Stimulated activated CD8-positive, alpha-beta memory T cell treated with anti-CD3 and anti-CD28 coated beads, Interleukin-12 subunit alpha, Interleukin-12 subunit beta, amount 100 ng/mL, for 1 hour (primary cell): ENCODE data around the gene SDK1.

ENCODE experiments used
- DNase-seq: peaks from one replicate; pipeline ENCODE4 v3.0.0-alpha.2; 2020; ENCODE audit warnings: low read depth

Gene SDK1, protein sequence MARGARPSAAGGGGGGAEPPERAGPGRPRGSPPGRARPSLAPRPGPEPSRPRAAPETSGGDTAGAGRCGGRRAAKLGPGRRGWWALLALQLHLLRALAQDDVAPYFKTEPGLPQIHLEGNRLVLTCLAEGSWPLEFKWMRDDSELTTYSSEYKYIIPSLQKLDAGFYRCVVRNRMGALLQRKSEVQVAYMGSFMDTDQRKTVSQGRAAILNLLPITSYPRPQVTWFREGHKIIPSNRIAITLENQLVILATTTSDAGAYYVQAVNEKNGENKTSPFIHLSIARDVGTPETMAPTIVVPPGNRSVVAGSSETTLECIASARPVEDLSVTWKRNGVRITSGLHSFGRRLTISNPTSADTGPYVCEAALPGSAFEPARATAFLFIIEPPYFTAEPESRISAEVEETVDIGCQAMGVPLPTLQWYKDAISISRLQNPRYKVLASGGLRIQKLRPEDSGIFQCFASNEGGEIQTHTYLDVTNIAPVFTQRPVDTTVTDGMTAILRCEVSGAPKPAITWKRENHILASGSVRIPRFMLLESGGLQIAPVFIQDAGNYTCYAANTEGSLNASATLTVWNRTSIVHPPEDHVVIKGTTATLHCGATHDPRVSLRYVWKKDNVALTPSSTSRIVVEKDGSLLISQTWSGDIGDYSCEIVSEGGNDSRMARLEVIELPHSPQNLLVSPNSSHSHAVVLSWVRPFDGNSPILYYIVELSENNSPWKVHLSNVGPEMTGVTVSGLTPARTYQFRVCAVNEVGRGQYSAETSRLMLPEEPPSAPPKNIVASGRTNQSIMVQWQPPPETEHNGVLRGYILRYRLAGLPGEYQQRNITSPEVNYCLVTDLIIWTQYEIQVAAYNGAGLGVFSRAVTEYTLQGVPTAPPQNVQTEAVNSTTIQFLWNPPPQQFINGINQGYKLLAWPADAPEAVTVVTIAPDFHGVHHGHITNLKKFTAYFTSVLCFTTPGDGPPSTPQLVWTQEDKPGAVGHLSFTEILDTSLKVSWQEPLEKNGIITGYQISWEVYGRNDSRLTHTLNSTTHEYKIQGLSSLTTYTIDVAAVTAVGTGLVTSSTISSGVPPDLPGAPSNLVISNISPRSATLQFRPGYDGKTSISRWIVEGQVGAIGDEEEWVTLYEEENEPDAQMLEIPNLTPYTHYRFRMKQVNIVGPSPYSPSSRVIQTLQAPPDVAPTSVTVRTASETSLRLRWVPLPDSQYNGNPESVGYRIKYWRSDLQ (N-terminal part only)

GRCh38 chr7:3300651-3301448 lies at the start of gene SDK1:
Gene SDK1, plus strand, starts transcription at chr7:3301252. Its CDS starts 335 bp downstream, at chr7:3301587.
- peak; percentile 83 for DNase-seq

DNA sequence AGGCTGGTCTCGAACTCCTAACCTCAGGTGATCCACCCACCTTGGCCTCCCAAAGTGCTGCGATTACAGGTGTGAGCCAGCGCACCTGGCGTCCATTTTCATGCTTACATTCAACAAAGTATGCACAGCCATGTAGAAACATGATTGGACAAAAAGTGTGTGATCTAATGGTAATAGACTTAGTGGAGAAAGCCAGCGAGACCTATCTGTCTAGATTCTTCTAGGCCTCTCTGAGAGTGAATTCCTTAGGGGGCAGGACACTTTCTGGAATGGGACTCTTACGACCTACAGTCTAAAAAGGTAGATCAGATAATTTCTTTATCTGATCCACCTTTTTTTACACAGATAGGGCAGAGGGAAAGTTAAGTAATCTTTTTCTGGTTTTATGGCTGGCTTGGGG lies 46.3 kb upstream of the SDK1 start:
- no peak for DNase-seq

- no peak for DNase-seq
Measured at GRCh38 chr7:3259711-3260400, 41.2 kb upstream of the SDK1 start.

DNA sequence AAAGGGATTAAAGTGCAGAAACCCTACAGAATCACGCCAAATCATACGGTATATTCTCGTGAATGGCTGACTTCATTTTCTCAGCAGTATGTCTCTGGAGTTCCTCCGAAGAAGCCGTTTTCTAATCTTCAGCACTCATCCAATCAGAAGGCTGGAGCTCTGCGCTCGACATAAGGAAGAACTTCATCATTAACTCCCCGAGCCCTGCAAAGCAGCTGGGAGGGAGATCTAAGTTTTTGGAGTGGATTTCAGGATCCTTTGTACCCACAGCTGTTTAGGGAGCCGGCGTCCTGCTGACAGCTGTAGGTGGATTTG lies 40.7 kb upstream of the SDK1 start:
- no peak for DNase-seq

DNA sequence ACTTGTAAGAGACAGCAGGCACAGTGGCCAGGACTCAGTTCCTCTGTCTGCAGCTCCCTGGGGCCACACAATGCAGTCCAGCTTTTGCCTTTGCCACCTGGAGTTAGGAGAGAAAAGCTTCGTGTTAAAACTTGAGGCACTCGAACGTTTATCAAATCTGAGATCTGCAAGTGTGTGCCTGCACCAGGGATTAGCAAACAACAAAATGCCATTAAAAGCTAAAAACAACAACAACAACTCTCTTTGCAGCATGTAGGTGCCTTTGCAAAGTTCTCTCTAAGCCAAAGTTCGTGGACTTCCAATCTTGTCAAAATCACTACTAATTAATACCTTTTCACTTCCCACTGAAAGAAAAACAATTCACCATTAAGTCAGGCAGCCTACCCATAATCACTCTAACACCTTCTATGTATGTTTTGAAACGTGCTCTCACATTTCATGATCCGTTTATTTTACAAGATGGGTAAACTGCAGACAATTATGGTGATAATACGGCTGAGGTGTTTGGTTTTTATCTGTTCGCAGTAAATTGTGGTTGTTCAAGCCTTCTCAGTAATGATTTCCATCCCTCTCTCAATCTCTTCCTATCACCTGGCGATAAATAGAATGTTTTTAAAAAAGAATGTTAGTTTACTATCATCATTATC lies 36.2 kb upstream of the SDK1 start:
- DNase-seq, result no peak

GRCh38 chr7:3265388-3265787 lies 35.7 kb upstream of the SDK1 start:
- DNase-seq, result no peak

DNA sequence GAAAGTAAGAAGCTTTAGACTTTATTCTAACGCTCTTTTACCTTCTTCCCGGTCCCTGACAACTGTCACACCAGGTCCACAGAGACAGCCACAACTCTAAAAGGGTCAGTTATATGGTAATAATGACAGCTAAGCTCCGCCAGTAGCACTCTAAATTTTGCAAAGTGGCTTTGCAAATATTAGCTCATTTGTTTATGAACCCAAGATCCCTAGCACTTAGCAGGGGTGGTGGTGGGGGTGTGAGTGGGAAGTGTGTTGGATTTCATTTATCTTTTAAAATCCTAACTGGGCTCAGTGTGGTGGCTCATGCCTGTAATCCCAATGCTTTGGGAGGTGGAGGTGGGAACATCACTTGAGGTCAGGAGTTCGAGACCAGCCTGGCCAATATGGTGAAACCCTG lies 34.8 kb upstream of the SDK1 start:
- DNase-seq, result no peak

GRCh38 chr7:3267966-3268690 lies 32.9 kb upstream of the SDK1 start:
- no peak for DNase-seq

DNA sequence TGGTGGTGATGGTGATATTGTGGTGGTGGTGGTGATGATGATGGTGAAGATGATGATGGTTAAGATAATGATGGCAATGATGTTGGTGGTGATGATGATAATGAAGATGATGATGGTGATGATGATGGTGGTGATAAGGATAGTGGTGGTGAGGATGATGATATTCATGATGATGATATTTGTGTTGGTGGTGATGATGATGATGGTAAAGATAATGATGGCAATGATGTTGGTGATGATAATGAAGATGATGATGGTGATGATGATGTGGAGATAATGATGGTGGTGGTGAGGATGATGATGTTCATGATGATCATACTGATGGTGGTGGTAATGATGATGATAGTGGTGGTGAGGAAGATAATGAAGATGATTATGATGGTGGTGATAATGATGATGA lies 30.7 kb upstream of the SDK1 start:
- no peak for DNase-seq

DNA sequence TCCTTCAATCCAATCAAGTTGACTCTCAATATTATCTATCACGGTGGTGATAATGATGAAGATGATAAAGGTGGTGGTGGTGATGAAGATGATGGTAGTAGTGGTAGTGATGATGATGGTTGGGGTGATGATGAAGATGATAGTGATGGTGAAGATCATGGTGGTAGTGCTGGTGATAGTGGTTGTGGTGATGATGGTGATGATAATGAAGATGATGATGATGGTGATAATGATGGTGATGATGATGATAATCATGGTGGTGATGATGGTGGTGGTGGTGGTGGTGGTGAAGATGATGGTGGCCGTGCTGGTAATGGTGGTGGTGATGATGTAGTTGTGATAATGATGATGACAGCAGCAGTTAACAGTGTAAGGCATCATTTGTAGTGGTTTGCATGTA lies 29.8 kb upstream of the SDK1 start:
- no peak for DNase-seq

- no peak for DNase-seq
Measured at GRCh38 chr7:3272691-3273141, 28.3 kb upstream of the SDK1 start.

DNA sequence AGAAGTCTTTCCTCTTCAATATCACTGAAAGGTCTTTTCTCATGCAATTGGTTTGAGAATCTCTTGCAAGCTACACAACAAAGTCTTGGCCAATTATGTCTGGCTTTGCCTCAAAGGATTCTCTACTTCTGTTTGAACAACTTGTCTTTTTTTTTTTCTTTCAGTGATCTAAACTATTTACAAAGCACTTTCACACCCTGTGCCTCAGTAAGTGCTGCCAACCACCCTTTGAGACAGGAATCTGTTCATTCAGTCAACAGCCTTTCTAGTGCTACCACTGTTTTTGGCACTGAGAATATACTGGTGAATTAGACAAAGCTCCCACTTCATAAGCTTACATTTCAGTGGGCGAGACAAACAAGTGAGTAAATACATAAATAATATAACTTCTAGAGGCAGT lies 26.9 kb upstream of the SDK1 start:
- DNase-seq, result no peak

- DNase-seq, result no peak
Measured at GRCh38 chr7:3277604-3278572, 23.2 kb upstream of the SDK1 start.

GRCh38 chr7:3279147-3279818 lies 21.8 kb upstream of the SDK1 start:
- DNase-seq, result no peak

GRCh38 chr7:3280445-3280844 lies 20.6 kb upstream of the SDK1 start:
- DNase-seq, result no peak

- no peak for DNase-seq
Measured at GRCh38 chr7:3280946-3281656, 20.0 kb upstream of the SDK1 start.

DNA sequence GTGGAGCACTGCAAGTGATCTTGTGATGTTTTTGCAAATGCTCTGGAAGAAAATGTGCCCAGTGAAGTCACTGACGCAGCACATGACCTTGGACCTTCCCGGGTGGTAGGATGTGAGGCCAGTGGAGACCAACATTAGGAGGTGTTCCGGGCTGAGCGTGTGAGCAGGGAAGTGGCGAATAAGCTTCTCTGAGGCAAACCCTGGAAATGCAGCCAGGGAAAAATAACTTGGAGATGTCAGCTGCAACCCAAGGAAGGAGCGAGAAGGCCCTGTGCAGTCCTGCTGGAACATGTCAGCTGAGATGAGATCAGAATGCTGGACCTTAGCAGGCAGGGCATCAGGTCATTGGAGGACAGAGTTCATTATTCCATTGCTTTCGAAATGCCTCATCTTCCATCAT lies 18.6 kb upstream of the SDK1 start:
- DNase-seq, result no peak
